ENCODE data around the gene CAMK2A. TPM values are rescaled to one million over a fixed set of nuclear protein-coding genes. Genes with fewer than 3 reads are reported as not detected.

CAMK2A gene
- polyA plus RNA-seq, 1 of the 3 experiments (the other 2 are of a cell fraction): 0.10 TPM

DNA sequence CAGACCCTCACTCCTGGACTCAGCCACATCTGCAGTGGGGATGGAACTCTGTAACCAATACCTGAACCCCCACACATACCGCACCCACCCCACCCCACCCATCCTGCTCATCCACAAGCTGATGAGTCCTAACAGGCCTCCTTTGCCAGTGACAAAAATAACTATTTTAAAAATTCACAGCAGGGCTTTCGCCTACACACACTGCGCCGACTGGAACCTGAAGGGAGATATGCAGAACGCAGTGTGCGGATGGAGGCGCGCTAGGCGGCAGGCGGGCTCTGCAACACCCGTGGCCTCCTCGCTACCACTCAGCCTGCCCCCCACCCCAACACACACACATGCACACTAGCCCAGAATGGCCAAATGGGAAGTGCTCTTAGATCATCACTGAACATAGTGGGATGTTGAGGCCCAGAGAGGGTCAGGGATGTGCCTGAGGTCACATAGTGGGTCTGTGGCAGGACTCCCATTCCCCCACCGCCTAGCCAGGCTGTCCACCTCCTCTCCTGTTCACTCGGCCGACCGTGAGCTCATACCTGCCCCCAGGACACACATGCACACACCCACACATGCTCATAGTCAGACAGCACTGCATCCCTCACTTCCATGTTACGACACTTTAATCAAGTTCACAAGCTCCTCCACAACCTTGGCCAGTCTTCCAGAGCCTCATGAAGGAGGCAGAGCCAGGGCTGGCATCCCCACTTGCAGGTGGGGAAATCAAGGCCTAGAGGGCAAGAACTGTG is 6.3 kb upstream of the CAMK2A start:
- H3F3A ChIP-seq (replicated peaks; ENCODE audit: insufficient read depth): peaks cover 14% of the 10 kb centered on the region
- no peak overlapping the region for H2AFZ ChIP-seq (ENCODE audit: low read depth)
- ChIA-PET POLR2A (no interaction called here), CTCF (no interaction called here)
- no peak overlapping the region for H3K4me3 ChIP-seq (ENCODE audit: low read depth in 2 of 2, low read length in 1 of 2)
- no peaks in the 10 kb centered on the region for H3K79me2 ChIP-seq (ENCODE audit: insufficient read depth)
- peaks cover 14 to 21% of the 10 kb centered on the region in 2 experiments; a peak in 3 of 4 replicates for H3K4me1 ChIP-seq (ENCODE audit: control insufficient read depth in 1 of 2, insufficient read depth in 2 of 2, low read depth in 1 of 2, low read length in 1 of 2)
- no peak for DNase-seq
- no peaks in the 10 kb centered on the region for H3K9me3 ChIP-seq
- H4K20me1 ChIP-seq (ENCODE audit: insufficient read depth): no peaks in the 10 kb centered on the region
- H3K36me3 ChIP-seq (replicated peaks in 1 of 2; ENCODE audit: control insufficient read depth in 1 of 2, insufficient read depth in 2 of 2, low read length in 1 of 2): no peaks in the 10 kb centered on the region
- H3K4me2 ChIP-seq: no peak overlapping the region
- H3K9ac ChIP-seq: no peak overlapping the region
- H3K9me2 ChIP-seq: no peaks in the 10 kb centered on the region
- H3K27ac ChIP-seq (ENCODE audit: low read depth in 2 of 2, low read length in 1 of 2): no peak overlapping the region
- TF ChIP-seq FOSL2 (IDR thresholded peaks at IDR 0.05; ENCODE audit: borderline replicate concordance, low read depth) (no peak), RXRA (IDR thresholded peaks at IDR 0.05; ENCODE audit: borderline replicate concordance, low read depth) (no peak), EZH2phosphoT487 (IDR thresholded peaks at IDR 0.05; ENCODE audit: borderline replicate concordance, low read depth) (no peak), MXI1 (IDR thresholded peaks at IDR 0.05; ENCODE audit: low read depth, low read length) (no peak), TAF1 (IDR thresholded peaks at IDR 0.05; ENCODE audit: borderline replicate concordance, low read depth, low read length) (no peak), EP300 (IDR thresholded peaks at IDR 0.05; ENCODE audit: borderline replicate concordance in 1 of 2, low read depth in 1 of 2, low read length in 1 of 2) (no peak), SIN3A (IDR thresholded peaks at IDR 0.05; ENCODE audit: borderline replicate concordance, low read depth, low read length) (no peak), TEAD4 (IDR thresholded peaks at IDR 0.05; ENCODE audit: borderline replicate concordance, insufficient read depth) (no peak)
- TF ChIP-seq, protein P1, sequence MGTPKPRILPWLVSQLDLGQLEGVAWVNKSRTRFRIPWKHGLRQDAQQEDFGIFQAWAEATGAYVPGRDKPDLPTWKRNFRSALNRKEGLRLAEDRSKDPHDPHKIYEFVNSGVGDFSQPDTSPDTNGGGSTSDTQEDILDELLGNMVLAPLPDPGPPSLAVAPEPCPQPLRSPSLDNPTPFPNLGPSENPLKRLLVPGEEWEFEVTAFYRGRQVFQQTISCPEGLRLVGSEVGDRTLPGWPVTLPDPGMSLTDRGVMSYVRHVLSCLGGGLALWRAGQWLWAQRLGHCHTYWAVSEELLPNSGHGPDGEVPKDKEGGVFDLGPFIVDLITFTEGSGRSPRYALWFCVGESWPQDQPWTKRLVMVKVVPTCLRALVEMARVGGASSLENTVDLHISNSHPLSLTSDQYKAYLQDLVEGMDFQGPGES (IDR thresholded peaks at IDR 0.05; ENCODE audit: low read depth, low read length): no peak
- H3K27me3 ChIP-seq (ENCODE audit: insufficient read depth): no peaks in the 10 kb centered on the region
- 89% methylated on average over 17 of the region's 17 CpGs for WGBS (ENCODE audit: low lambda C conversion rate)

GRCh38 chr5:150295172-150295634 is 5.6 kb upstream of the CAMK2A start:
- WGBS (ENCODE audit: low lambda C conversion rate): 49% methylated on average over 5 of the region's 10 CpGs

More at GRCh38 chr5:150295172-150295634, 5.6 kb upstream of the CAMK2A start:
- Histone ChIP-seq H2AFZ (ENCODE audit: low read depth) (no peak overlapping the region), H3K9ac (no peak overlapping the region), H4K20me1 (ENCODE audit: insufficient read depth) (no peaks in the 10 kb centered on the region), H3K27ac (ENCODE audit: low read depth in 2 of 2, low read length in 1 of 2) (no peak overlapping the region; a peak in 1 of 4 replicates), H3K4me3 (ENCODE audit: low read depth in 2 of 2, low read length in 1 of 2) (no peak overlapping the region), H3K36me3 (replicated peaks in 1 of 2; ENCODE audit: control insufficient read depth in 1 of 2, insufficient read depth in 2 of 2, low read length in 1 of 2) (no peaks in the 10 kb centered on the region), H3K4me2 (no peak overlapping the region), H3K9me2 (no peaks in the 10 kb centered on the region), H3F3A (replicated peaks; ENCODE audit: insufficient read depth) (peaks cover 14% of the 10 kb centered on the region), H3K4me1 (ENCODE audit: control insufficient read depth in 1 of 2, insufficient read depth in 2 of 2, low read depth in 1 of 2, low read length in 1 of 2) (peaks cover 14 to 21% of the 10 kb centered on the region in 2 experiments; a peak in 3 of 4 replicates), H3K27me3 (ENCODE audit: insufficient read depth) (no peaks in the 10 kb centered on the region), H3K9me3 (no peaks in the 10 kb centered on the region), H3K79me2 (ENCODE audit: insufficient read depth) (no peaks in the 10 kb centered on the region)
- TF ChIP-seq TCF12 (IDR thresholded peaks at IDR 0.05): no peak
- no peak for TF ChIP-seq GABPA (IDR thresholded peaks at IDR 0.05; ENCODE audit: low read depth)
- TF ChIP-seq PBX3 (IDR thresholded peaks at IDR 0.05): 0 out of 2 replicates have a peak, but pooled peaks have one; percentile 16
- no peak for TF ChIP-seq POLR2AphosphoS5 (IDR thresholded peaks at IDR 0.05; ENCODE audit: low read depth, low read length)
- no peak for TF ChIP-seq CHD2 (IDR thresholded peaks at IDR 0.05; ENCODE audit: low read length, partially characterized antibody)
- TF ChIP-seq TEAD4 (IDR thresholded peaks at IDR 0.05; ENCODE audit: borderline replicate concordance, insufficient read depth): no peak
- TF ChIP-seq NFIC (IDR thresholded peaks at IDR 0.05; ENCODE audit: borderline replicate concordance): peak; percentile 61
- CTCF ChIA-PET: no interaction called here
- POLR2A ChIA-PET: no interaction called here
- no peak for DNase-seq
